Choroid plexus epithelial cell (primary cell): ENCODE data around the gene CLASP2.
"Not testable (repeated sequence)": the region's sequence is repeated elsewhere in the genome, so short reads cannot be mapped to it uniquely, and the experiment has no call there.

Source experiments
- DNase-seq: peaks from one replicate; pipeline ENCODE4 v3.0.0-alpha.2; 2010; ENCODE audit warnings: low read depth
- H3K4me3 ChIP-seq: 2 replicates; pipeline ENCODE4 v1.5.1; 2011; ENCODE audit warnings: low read depth, mild to moderate bottlenecking, control low read depth, low read length, moderate library complexity
- CTCF ChIP-seq: conservative IDR thresholded peaks from 2 replicates; pipeline ENCODE4 v1.5.1; 2011; ENCODE audit warnings: low read depth, mild to moderate bottlenecking, control low read depth, inconsistent platforms, low read length, moderate library complexity

Gene CLASP2

GRCh38 chr3:33453331-33453761, 264.7 kb downstream of the CLASP2 start:
- no peak overlapping the region for H3K4me3 ChIP-seq
- no peak for TF ChIP-seq CTCF
- no peak for DNase-seq

GRCh38 chr3:33451994-33452393, 266.1 kb downstream of the CLASP2 start:
- not testable (repeated sequence) for DNase-seq, H3K4me3 ChIP-seq

GRCh38 chr3:33447958-33448357, 270.1 kb downstream of the CLASP2 start:
- DNase-seq: no peak
- no peak overlapping the region for H3K4me3 ChIP-seq
- TF ChIP-seq CTCF: no peak

GRCh38 chr3:33447256-33447625, 270.8 kb downstream of the CLASP2 start:
- DNase-seq: not testable (repeated sequence)

More at GRCh38 chr3:33447256-33447625, 270.8 kb downstream of the CLASP2 start:
- H3K4me3 ChIP-seq: not testable (repeated sequence)
